Peyer's patch (tissue), 4 donors: ENCODE measurements around the gene CDKN1A. TPM values are rescaled to one million over a fixed set of nuclear protein-coding genes. Genes with fewer than 3 reads are reported as not detected.

Experiments used
- DNase-seq, 3 donors: peaks; one replicate each; pipeline ENCODE4 v3.0.0-alpha.2; 2017 to 2019
- H3K27ac ChIP-seq, 4 donors: fragments of 200-600 bp; sonication (generic); one replicate each; pipeline ENCODE4 v1.5.1; 2016 to 2019
- H3K27me3 ChIP-seq, 2 donors: fragments of 200-600 bp; sonication (generic); one replicate each; pipeline ENCODE4 v1.5.1; 2019
- H3K36me3 ChIP-seq, 3 donors: fragments of 200-600 bp; sonication (generic); one replicate each; pipeline ENCODE4 v1.5.1; 2016 to 2019
- H3K4me1 ChIP-seq, 4 donors: fragments of 200-600 bp; sonication (generic); one replicate each; pipeline ENCODE4 v1.5.1; 2016 to 2019
- H3K4me3 ChIP-seq, 4 donors: fragments of 200-600 bp; sonication (generic); 1 replicate in 3 of 4; 2 replicates in 1 of 4; pipeline ENCODE4 v1.5.1; 2016 to 2019; ENCODE audit warnings: mild to moderate bottlenecking in 1 of 4
- H3K9me3 ChIP-seq, 4 donors: fragments of 200-600 bp; sonication (generic); one replicate each; pipeline ENCODE4 v1.5.1; 2016 to 2019; ENCODE audit warnings: mild to moderate bottlenecking in 1 of 4
- POLR2A ChIP-seq, 2 donors: fragments of 450-650 bp; IDR thresholded peaks; one replicate each; pipeline ENCODE4 v1.5.1; 2017; ENCODE audit warnings: antibody characterized with exemption in 2 of 2, mild to moderate bottlenecking in 2 of 2, moderate library complexity in 2 of 2
- total RNA-seq, 4 donors: library from RNA; depleted of rRNA; stranded (reverse); fragments of >200 nt; gene quantifications; one replicate each; pipeline ENCODE4 v1.1.0, GENCODE V29; 2016
- TF ChIP-seq, protein P1 (sequence below), 6 experiments: fragments of 450-650 bp in 4 of 6; fragments of 200-600 bp in 2 of 6; sonication (generic) in 1 of 6; IDR thresholded peaks; one replicate each; pipeline ENCODE4 v1.5.1; 2017 to 2019; ENCODE audit warnings: antibody characterized with exemption in 6 of 6, mild to moderate bottlenecking in 3 of 6, moderate library complexity in 1 of 6

CDKN1A gene
- total RNA-seq, result 100 to 1,000 TPM in 3 of 4 donors, 10 to 100 TPM in 1; 70.1 to 556 (median 358) TPM

DNA sequence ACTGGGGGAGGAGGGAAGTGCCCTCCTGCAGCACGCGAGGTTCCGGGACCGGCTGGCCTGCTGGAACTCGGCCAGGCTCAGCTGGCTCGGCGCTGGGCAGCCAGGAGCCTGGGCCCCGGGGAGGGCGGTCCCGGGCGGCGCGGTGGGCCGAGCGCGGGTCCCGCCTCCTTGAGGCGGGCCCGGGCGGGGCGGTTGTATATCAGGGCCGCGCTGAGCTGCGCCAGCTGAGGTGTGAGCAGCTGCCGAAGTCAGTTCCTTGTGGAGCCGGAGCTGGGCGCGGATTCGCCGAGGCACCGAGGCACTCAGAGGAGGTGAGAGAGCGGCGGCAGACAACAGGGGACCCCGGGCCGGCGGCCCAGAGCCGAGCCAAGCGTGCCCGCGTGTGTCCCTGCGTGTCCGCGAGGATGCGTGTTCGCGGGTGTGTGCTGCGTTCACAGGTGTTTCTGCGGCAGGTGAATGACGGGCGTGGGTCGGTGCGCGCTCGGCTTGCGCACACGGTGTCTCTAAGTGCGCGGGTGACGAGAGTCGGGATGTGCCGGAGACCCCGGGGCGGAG, at the start of gene CDKN1A:
Gene CDKN1A (plus strand): TSS at position 227 of the 555 bp plus-strand sequence. CDS start 5,388 bp downstream, outside the sequence.
- Histone ChIP-seq H3K4me1 (peaks cover 13 to 46% (median 23%) of the 10 kb centered on the region in 4 donors), H3K27me3 (no peaks in the 10 kb centered on the region), H3K36me3 (peaks cover 0 to 10% (median 0%) of the 10 kb centered on the region in 3 donors), H3K9me3 (no peaks in the 10 kb centered on the region), H3K4me3 (peak within 1 kb of the TSS; percentile 66 to 88 (median 78)), H3K27ac (peak within 1 kb of the TSS; percentile 88 to 98 (median 94))
- TF ChIP-seq POLR2A (IDR thresholded peaks at IDR 0.05), result peak; percentile 100
- TF ChIP-seq, protein P1, sequence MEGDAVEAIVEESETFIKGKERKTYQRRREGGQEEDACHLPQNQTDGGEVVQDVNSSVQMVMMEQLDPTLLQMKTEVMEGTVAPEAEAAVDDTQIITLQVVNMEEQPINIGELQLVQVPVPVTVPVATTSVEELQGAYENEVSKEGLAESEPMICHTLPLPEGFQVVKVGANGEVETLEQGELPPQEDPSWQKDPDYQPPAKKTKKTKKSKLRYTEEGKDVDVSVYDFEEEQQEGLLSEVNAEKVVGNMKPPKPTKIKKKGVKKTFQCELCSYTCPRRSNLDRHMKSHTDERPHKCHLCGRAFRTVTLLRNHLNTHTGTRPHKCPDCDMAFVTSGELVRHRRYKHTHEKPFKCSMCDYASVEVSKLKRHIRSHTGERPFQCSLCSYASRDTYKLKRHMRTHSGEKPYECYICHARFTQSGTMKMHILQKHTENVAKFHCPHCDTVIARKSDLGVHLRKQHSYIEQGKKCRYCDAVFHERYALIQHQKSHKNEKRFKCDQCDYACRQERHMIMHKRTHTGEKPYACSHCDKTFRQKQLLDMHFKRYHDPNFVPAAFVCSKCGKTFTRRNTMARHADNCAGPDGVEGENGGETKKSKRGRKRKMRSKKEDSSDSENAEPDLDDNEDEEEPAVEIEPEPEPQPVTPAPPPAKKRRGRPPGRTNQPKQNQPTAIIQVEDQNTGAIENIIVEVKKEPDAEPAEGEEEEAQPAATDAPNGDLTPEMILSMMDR (IDR thresholded peaks at IDR 0.05), result peak in 4 of 6 experiments; percentile 10 to 26 (median 20)
- DNase-seq, result peak; percentile 93 to 97 (median 96)

DNA sequence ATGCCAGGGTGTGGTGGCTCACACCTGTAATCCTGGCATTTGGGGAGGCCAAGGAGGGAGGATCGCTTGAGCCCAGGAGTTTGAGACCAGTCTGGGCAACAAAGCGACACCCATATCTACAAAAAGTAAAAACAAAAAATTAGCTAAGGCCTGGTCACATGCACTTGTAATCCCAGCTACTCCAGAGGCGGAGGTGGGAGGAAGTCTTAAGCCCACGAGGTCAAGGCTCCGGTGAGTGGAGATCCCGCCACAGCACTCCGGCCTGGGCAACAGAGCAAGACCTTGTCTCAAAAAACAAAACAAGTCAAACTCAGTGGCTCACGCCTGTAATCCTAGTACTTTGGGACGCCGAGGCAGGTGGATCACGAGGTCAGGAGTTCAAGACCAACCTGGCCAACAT, 48.7 kb upstream of the CDKN1A start:
- no peaks in the 10 kb centered on the region for H3K9me3 ChIP-seq
- H3K4me1 ChIP-seq, result peaks cover 0 to 34% (median 3%) of the 10 kb centered on the region in 4 donors
- TF ChIP-seq POLR2A (IDR thresholded peaks at IDR 0.05), result no peak
- TF ChIP-seq, protein P1 (IDR thresholded peaks at IDR 0.05), result no peak
- no peak overlapping the region for H3K27ac ChIP-seq
- no peaks in the 10 kb centered on the region for H3K27me3 ChIP-seq
- DNase-seq, result no peak
- H3K4me3 ChIP-seq, result no peak overlapping the region
- no peaks in the 10 kb centered on the region for H3K36me3 ChIP-seq

DNA sequence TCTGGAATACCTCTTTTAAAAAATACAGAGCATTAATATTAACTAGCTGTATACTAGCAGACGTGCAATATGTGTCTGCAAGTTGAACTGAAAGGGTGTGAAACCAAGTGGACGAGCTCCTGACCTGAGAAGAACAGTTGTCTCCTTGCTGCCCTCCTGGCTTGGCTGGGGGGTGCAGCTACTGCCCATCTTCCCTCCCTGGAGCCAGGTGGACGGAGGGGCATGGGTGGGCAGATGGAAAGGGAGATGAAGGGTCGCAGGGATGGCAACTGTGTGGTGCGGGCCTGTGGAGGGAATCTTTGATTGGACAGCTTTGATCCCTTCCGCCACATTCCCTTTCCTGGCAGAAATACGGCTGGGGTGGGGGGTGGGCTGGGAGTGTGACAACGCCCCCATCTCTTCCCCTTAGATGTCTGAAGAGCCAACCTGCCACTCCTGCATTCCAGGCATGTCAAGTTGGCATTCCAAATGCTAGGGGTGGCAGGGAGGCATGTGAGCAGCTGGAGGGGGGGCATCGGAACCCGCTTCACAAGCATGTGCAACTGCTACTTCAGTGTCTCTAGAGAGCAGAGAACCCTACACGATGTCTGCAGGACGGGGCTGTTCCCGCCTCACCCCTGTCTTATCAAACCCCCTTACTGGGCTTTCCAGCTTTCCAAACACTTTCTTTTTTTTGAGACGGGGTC, 47.0 kb upstream of the CDKN1A start:
- Histone ChIP-seq H3K4me3 (no peak overlapping the region), H3K4me1 (peaks cover 0 to 28% (median 2%) of the 10 kb centered on the region in 4 donors), H3K9me3 (no peaks in the 10 kb centered on the region), H3K27me3 (no peaks in the 10 kb centered on the region), H3K36me3 (no peaks in the 10 kb centered on the region), H3K27ac (no peak overlapping the region)
- TF ChIP-seq POLR2A (IDR thresholded peaks at IDR 0.05), result no peak
- TF ChIP-seq, protein P1 (IDR thresholded peaks at IDR 0.05), result no peak
- no peak for DNase-seq

DNA sequence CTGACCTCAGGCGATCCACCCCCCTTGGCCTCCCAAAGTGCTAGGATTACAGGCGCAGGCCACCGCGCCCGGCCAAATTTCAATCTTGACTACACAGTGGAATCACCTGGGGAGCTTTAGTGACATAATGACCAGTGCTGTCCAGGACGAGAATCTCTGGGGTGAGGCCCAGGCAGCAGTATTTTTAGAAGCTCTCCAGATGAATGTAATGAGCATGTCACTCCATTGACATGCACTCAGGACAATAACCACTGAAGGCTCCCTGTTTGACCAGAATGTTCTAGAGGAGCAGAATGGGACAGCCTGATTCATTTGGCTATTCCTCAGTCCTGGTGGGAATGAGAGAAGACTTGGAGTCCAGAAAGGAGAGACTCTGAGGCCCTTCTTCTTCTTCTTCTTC, 45.1 kb upstream of the CDKN1A start:
- Histone ChIP-seq H3K4me3 (no peak overlapping the region), H3K4me1 (peaks cover 0 to 18% (median 0%) of the 10 kb centered on the region in 4 donors), H3K9me3 (no peaks in the 10 kb centered on the region), H3K27ac (no peak overlapping the region), H3K27me3 (no peaks in the 10 kb centered on the region), H3K36me3 (no peaks in the 10 kb centered on the region)
- no peak for DNase-seq
- no peak for TF ChIP-seq POLR2A (IDR thresholded peaks at IDR 0.05)
- TF ChIP-seq, protein P1 (IDR thresholded peaks at IDR 0.05), result no peak

DNA sequence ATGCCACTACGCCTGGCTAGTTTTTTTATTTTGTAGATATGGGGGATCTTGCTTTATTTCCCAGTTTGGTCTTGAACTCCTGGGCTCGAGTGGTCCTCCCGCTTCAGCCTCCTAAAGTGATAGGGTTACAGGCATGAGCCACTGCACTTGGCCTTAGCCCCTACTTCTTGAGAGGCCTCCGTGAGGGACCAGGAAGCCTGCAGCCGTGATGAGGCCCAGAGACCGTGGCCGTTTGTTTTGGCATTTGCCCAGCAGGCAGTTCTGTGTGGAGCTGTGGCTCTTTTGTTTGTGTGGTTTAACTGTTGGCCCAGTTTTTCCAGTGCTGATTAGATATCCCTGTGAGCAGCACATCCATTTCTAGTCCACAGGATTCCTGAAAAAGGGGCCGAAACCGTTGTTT, 44.6 kb upstream of the CDKN1A start:
- TF ChIP-seq, protein P1 (IDR thresholded peaks at IDR 0.05), result no peak
- no peak for TF ChIP-seq POLR2A (IDR thresholded peaks at IDR 0.05)

More for the DNA sequence above, 44.6 kb upstream of the CDKN1A start:
- H3K4me3 ChIP-seq, result no peak overlapping the region
- H3K27me3 ChIP-seq, result no peaks in the 10 kb centered on the region
- DNase-seq, result peak in 1 of 3 donors; percentile 61
- no peaks in the 10 kb centered on the region for H3K9me3 ChIP-seq
- H3K36me3 ChIP-seq, result no peaks in the 10 kb centered on the region
- no peak overlapping the region for H3K27ac ChIP-seq
- H3K4me1 ChIP-seq, result peaks cover 0 to 13% (median 0%) of the 10 kb centered on the region in 4 donors
